Islet of Langerhans (tissue), 1 donor: Measurements from ENCODE around the gene ORC2.

Experiments
- FAIRE-seq: peaks from one replicate; lab custom pipeline; 2011; peaks lifted over from hg19 to GRCh38; lab: Jason Lieb, UNC

The ORC2 gene

DNA sequence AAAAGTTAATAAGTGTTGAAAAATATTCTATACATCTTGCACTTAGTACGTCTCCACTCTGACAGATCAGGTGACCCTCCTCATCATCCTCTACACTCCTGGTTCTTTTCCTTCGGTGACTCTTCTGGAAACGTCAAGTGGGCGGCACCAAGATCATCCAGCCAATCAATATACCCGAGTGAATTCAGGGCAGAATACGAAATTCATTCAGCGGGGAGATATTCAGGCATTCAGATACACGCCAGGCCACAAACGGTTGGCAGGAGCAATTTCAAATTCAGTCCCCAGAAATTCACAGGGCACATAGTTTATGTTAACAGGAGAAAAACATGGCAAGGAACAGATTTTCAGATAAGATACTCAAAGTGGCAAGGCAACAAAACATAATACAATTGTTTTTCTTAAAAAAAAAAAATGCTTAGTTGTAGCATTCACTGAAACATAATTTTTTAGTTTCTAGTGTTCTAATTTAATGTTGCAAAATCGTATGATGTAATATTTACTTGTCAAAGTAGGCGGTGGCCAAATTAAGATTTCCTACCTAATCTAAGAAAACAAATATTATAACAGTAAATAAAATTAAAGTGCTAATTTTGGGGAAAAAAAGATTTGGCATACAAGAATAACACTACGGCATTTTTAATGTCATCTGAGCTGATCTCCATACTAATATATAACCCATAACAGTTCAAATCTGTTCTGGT, 103.2 kb downstream of the ORC2 start:
- FAIRE-seq, result no peak
